Pancreas (tissue), 10 donors: Measurements from ENCODE around the gene MVB12A. TPM values are rescaled to one million over a fixed set of nuclear protein-coding genes. Genes with fewer than 3 reads are reported as not detected.

Experiments used
- ATAC-seq, 4 donors: fragments of 200-7000 bp; cut with Tn5 transposase; one replicate each; pipeline versions ENCODE4 v1.8.0 to v1.9.1; 2020; ENCODE audit warnings: mild to moderate bottlenecking in 4 of 4, moderate library complexity in 4 of 4
- DNase-seq, 6 donors: peaks; one replicate each; pipeline ENCODE4 v3.0.0-alpha.2; 2020
- FAIRE-seq: peaks from 2 replicates; lab custom pipeline; 2012; peaks lifted over from hg19 to GRCh38; lab: Jason Lieb, UNC
- H3K27ac ChIP-seq, 4 donors: fragments of 200-600 bp; sonication (generic); 1 replicate in 3 of 4; 2 replicates in 1 of 4; pipeline versions ENCODE4 v1.5.0 to v1.8.0; 2020
- H3K27me3 ChIP-seq, 4 donors: fragments of 200-600 bp; one replicate each; pipeline ENCODE4 v1.8.0; 2021
- H3K36me3 ChIP-seq, 3 donors: fragments of 200-600 bp; sonication (generic) in 1 of 3; one replicate each; pipeline versions ENCODE4 v1.5.0 to v1.8.0; 2020 to 2021
- H3K4me1 ChIP-seq, 3 donors: fragments of 200-600 bp; one replicate each; pipeline ENCODE4 v1.8.0; 2021
- H3K4me3 ChIP-seq, 4 donors: fragments of 200-600 bp; sonication (generic) in 2 of 4; one replicate each; pipeline versions ENCODE4 v1.5.0 to v1.8.0; 2020 to 2021
- H3K9me3 ChIP-seq, 4 donors: fragments of 200-600 bp; one replicate each; pipeline ENCODE4 v1.8.0; 2021
- CTCF ChIP-seq, 4 donors: fragments of 200-600 bp; sonication (generic) in 3 of 4; IDR thresholded peaks; one replicate each; pipeline versions ENCODE4 v1.5.0 to v1.8.0; 2021; ENCODE audit warnings: antibody characterized with exemption in 4 of 4
- WGBS, 2 donors: extraction: QIAGEN DNeasy Blood & Tissue Kit; methylation state at CpG; one replicate each; pipeline ENCODE4 v1.1.7; 2013; 5-methylcytosine and 5-hydroxymethylcytosine counted together
- intact Hi-C, 3 donors: fragments of 100-400 bp; cut with DNase I; formaldehyde crosslinking; loops; one replicate each; pipeline versions ENCODE4 v1.11.1 to v1.14.2; 2022
- polyA plus RNA-seq, 2 donors: library from polyadenylated mRNA; stranded (reverse); fragments of 200-250 nt; gene quantifications; one replicate each; pipeline ENCODE4 v1.2.3, GENCODE V29; 2013
- total RNA-seq, 6 donors: library from RNA; stranded (reverse); fragmentation: NEBNext Ultra II Directional in 4 of 6; extraction: Animal tissue kit (Norgen Biotek cat#: 25700) in 4 of 6; gene quantifications; one replicate each; pipeline versions ENCODE4 v1.2.1 to v1.2.4, GENCODE V29; 2021 to 2023
- donor health status: healthy with polysubstance abuse.
- donor health status: DM: no; HTN: no; CAD: no; lungs with moderate emphysema.
- donor health status: DM: no; HTN: no; CAD: no.
- donor health status: control.
- donor health status: control.
- donor health status: Bipolar disorder and iron deficiency.
- donor health status: DM: yes; HTN: yes; CAD: no.
- donor health status: DM: no; HTN: no; CAD: no.
- donor health status: DM: no; HTN: no; CAD: no.
- donor health status: DM: yes; HTN: yes; CAD: no.

Gene MVB12A
- total and polyA plus RNA-seq, 8 donors = 20.6 to 58.7 (median 25.4) TPM

DNA sequence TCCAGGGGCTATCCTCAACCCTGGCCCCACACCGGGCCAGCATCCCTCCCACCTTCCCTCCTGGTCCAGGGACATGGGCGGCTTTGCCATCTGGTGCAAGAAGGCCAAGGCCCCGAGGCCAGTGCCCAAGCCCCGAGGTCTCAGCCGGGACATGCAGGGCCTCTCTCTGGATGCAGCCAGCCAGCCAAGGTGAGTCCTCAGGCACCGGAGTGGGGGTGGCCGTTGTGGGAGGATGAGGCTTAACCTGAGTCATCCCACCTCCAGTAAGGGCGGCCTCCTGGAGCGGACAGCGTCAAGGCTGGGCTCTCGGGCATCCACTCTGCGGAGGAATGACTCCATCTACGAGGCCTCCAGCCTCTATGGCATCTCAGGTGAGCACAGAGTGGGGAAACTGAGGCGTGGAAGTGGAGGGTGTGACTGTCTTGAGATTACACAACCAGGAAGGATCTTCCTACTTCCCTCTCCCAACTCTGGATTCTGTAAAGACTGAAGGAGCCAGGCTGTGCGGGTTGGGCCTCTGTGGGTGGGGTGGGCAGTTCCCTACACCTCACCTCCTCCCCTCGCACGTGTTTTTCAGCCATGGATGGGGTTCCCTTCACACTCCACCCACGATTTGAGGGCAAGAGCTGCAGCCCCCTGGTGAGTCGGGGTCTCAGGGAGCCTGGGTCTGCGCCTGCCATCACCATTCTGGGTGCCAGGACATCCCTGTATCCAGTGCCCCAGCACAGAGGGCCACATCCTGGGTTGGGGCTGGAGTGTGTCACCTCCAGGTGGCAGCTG, 3.8 kb downstream of the MVB12A start:
- WGBS, 2 donors = 92 to 95% methylated on average over 20 of the region's 20 CpGs

GRCh38 chr19:17424743-17425365, 5.0 kb downstream of the MVB12A start:
- TF ChIP-seq CTCF (IDR thresholded peaks at IDR 0.05) = no peak
- no peaks in the 10 kb centered on the region for H3K9me3 ChIP-seq
- no peak overlapping the region for H3K4me3 ChIP-seq
- 37 to 47% methylated on average over 24 to 27 of the region's 27 CpGs for WGBS, 2 donors
- no peak overlapping the region for H3K27ac ChIP-seq
- DNase-seq (peak in 1 of 6 donors; percentile 39), FAIRE-seq (no peak), ATAC-seq (peak in 2 of 4 donors; percentile 17 to 32)
- H3K36me3 ChIP-seq = peaks cover 0 to 3% (median 0%) of the 10 kb centered on the region in 3 donors
- H3K27me3 ChIP-seq = no peaks in the 10 kb centered on the region
- intact Hi-C loops = no loop called here
- H3K4me1 ChIP-seq = no peaks in the 10 kb centered on the region

More for the DNA sequence above, 3.8 kb downstream of the MVB12A start:
- Histone ChIP-seq H3K4me3 (no peak overlapping the region), H3K27ac (no peak overlapping the region), H3K36me3 (peaks cover 0 to 3% (median 0%) of the 10 kb centered on the region in 3 donors), H3K9me3 (no peaks in the 10 kb centered on the region), H3K4me1 (peaks cover 0 to 5% (median 0%) of the 10 kb centered on the region in 3 donors), H3K27me3 (no peaks in the 10 kb centered on the region)
- peak in 1 of 6 donors; percentile 76 for DNase-seq
- no peak for TF ChIP-seq CTCF (IDR thresholded peaks at IDR 0.05)
- FAIRE-seq = no peak
- ATAC-seq = no peak
- intact Hi-C loops = no loop called here

- Histone ChIP-seq H3K27ac (no peak overlapping the region), H3K27me3 (no peaks in the 10 kb centered on the region), H3K36me3 (no peaks in the 10 kb centered on the region), H3K4me3 (no peak overlapping the region), H3K9me3 (no peaks in the 10 kb centered on the region), H3K4me1 (no peaks in the 10 kb centered on the region)
- no peak for FAIRE-seq
- peak in 1 of 4 donors; percentile 25 for ATAC-seq
- TF ChIP-seq CTCF (IDR thresholded peaks at IDR 0.05) = no peak
- intact Hi-C loops = no loop called here
- DNase-seq = no peak
- 41 to 53% methylated on average over 17 of the region's 17 CpGs for WGBS, 2 donors
Observed at GRCh38 chr19:17429641-17430113, 9.8 kb downstream of the MVB12A start.

- Histone ChIP-seq H3K27ac (no peak overlapping the region), H3K36me3 (no peaks in the 10 kb centered on the region), H3K4me1 (no peaks in the 10 kb centered on the region), H3K4me3 (no peak overlapping the region), H3K27me3 (no peaks in the 10 kb centered on the region), H3K9me3 (no peaks in the 10 kb centered on the region)
- 81 to 89% methylated on average over 7 of the region's 7 CpGs for WGBS, 2 donors
- intact Hi-C loops = no loop called here
- no peak for TF ChIP-seq CTCF (IDR thresholded peaks at IDR 0.05)
- ATAC-seq (no peak), FAIRE-seq (no peak), DNase-seq (no peak)
Observed at GRCh38 chr19:17431417-17431816, 11.6 kb downstream of the MVB12A start.
